22Rv1 (cell line): ENCODE data around the gene OGG1.

ENCODE experiments used
- CTCF ChIP-seq: fragments of 450-650 bp; IDR thresholded peaks from 2 replicates; pipeline ENCODE4 v1.5.1; 2017; ENCODE audit warnings: mild to moderate bottlenecking
- ZFX ChIP-seq: fragments of 450-650 bp; IDR thresholded peaks from 2 replicates; pipeline ENCODE4 v1.6.1; 2017; ENCODE audit warnings: antibody characterized with exemption, borderline replicate concordance

- no peak for TF ChIP-seq ZFX
- peak; percentile 69 for TF ChIP-seq CTCF
These were observed 37.3 kb downstream of the OGG1 start for GRCh38 chr3:9786825-9787669.
